DMS 273 (cell line): ENCODE results near the gene HIC1.

ENCODE experiments used
- DNase-seq: peaks from one replicate; lab custom pipeline; 2025; ENCODE audit not compliant: unreplicated experiment; lab: John Stamatoyannopoulos, UW

Gene HIC1

DNA sequence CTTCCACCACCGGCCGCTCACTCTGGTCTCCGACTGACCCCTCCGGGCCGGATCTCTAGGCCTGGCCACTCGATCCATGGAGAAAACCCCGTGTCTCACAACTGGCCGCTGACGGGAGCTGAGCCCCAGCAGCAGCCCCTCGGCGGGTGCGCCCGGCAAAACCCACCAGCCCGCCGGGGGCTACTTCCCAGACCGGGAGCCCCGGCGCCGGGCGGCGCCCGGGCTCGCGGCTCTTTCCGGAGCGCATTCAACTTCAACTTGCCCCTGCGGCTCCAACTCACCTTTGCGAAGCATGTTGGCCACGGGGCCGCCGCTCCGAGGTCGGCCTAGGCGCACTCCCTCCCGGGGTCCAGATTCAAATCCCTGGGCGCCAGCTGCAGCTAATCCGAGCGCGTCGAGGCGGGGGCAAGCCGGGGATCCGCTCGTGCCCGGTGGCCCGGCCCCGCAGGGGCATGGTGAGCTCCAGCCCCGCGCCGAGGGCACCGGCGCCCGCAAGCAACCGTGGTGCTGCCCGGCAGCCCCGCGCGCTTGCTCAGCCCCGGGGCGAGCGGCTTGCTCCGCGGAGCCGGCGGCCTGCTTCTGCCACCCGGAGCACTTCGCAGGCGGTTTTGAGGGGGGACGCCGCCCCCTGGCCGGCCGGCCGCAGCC, 30.2 kb upstream of the HIC1 start:
- peak; percentile 62 for DNase-seq

DNA sequence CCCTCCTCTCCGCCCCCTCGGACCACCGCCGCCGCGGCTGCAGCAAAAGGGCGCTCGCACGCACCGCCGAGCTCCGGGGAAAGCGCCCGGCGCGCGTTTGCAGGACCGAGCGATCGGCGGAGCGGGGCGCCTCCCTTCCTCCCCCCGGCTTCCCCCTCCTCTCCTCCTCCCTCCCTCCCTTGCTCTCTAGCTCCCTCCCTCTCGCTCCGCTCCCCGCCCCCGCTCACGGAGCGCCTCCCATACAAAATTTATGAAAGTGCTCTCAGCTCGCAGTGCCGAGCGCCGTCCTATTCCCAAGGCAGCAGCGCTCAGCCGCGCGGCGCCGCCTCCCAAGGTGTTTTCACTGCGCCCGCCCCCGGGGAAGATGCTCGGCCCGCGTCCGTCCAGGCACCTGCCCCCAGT, 29.7 kb upstream of the HIC1 start, which contains the start of gene RTN4RL1:
Gene RTN4RL1, minus strand, starts transcription at position 115 of the 402 bp plus-strand sequence. CDS start 469 bp downstream, outside the sequence.
- DNase-seq: peak; percentile 91

DNA sequence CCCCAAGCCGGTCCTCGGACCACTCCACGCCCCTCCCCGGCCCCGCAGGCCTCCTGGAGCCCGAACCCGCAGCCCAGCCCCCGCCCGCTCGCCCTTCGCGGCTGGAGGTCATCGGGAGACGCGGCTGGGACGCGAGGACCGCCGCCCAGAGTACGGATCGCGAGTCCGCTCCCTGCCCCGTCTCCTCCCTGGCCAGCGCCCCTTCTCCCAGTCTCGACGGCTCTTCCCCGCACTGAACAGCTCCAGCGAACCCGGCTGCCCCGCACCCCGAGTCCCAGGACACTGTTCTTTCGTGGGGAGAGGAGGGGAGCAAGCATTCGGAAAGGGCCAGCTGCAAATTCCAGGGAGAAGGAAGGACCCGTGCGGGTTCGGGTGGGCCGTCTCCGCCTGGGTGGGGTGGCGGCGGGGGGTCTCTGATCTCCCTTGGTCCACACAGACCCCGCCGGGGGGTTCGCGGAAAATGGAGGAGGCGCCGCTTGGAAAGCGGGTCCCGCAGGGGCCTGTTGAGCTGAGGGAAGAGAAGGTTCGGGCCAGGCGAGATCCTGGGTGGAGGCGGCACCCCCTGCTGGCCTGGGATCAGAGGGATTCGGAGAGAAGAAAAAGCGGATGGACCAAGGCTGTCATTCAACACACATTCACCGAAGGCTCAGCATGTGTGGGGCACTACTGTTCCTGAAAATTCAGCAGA, 29.1 kb upstream of the HIC1 start:
- peak; percentile 79 for DNase-seq

DNA sequence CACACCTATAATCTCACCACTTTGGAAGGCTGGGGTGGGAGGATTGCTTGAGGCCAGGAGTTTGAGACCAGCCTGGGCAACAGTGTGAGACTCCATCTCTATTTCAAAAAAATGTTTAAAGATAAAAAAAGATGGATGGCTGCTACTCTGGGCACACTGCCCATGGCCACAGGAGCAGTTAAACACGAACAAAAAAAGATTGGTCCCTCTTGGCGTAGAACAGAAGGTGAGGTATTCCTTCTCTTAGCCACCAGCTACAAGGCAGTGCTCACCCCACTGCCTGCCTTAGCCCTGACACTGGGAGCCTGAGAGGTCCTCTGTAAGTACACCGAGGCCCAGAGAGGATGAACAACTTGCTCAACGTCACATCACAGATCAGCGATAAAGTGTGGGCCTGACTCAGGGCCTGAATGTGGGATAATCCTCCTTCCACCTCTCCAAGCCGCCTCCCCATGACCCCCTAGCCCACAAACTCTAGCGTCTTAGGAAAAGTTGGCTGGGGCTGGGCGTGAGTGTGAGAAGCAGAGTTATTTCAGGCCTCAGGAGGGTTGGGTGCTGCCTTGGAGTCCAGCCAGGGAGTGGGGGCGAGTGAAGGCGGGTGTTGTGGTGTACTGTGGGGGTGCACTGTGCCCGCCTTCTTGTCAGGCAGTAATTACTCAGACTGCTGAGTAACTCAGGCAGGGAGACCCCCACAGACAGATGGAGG, 27.2 kb upstream of the HIC1 start:
- DNase-seq: no peak

DNA sequence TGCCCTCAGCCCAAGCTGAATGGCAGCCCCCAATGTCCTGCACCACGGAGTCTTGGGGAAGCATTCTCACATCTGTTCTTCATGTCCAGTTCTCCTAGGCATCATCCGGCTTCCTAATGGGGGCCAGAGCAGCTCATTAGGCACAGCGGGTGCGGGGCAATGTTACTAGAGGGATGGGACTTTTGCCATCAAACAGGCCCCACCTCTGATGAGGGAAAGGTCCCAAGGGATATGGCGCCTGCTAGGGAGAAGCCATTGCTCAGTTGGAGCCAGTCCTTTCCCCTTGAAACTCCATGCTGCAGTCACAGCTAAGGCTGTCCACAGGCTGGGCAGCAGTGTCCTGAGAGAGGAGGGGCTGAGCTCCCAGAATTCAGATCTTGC, 26.7 kb upstream of the HIC1 start:
- DNase-seq: no peak

DNA sequence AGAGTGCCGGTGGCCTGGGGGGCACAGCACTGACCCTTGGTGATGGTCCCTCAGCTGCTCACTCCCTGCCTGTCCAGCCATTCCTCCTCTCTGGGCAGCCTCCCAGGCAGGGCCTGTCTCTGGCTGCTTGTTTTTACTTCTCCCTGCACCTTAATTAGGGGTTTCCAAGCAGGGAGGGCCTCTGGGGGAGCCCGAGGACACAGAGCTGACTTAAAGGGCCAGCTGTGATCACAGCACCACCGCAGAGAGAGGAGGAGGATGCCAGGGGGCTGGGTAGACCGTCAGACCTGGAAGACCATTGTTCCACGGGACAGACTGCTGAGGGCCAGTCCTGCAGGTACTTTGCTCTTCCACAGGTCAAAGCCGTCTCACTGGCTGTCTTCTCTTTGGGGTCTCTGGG, 26.2 kb upstream of the HIC1 start:
- DNase-seq: peak; percentile 45

DNA sequence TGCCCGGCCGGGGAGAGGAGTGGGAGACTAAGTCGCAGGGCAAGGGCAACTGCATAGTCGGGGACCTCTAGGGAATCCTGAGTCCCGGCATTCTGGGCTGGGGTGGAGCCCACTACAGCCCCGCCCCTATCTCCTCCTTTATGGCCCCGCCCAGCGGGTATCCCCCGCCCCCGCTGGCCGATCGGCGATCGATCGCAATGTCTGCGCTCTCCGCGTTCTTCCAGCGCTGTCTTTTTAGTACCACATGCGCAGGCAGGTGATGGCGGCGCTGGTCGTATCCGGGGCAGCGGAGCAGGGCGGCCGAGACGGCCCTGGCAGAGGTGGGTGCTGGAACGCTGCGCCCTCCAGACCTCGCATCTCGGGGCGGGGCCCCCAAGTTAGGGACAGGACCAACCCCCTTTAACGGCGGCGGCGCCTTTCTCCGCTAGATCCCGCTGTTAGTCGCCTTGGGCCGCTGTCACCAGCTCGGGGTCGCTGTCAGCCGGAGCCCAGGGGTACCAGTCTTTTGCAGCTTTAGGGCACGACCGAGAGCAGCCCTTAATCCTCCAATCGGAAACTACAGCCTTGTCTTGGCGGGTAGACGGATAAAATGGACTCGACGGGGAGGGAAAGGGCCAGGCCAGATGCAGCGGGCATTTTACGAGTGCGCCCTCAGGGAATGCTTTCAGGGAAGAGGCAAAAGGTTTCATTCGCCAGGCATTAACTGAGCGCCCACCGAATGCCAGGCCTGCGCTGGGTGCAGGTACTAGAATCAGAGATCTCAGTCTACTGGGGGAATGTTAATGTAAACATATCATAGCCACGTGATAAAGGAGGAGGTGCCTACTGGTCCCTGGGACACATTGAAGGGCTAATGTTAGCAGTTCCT, 24.8 kb upstream of the HIC1 start, which contains the start of gene DPH1:
Gene DPH1, plus strand, starts transcription at position 243 of the 868 bp plus-strand sequence. Its CDS starts 17 bp downstream, at position 260.
- peak; percentile 93 for DNase-seq

DNA sequence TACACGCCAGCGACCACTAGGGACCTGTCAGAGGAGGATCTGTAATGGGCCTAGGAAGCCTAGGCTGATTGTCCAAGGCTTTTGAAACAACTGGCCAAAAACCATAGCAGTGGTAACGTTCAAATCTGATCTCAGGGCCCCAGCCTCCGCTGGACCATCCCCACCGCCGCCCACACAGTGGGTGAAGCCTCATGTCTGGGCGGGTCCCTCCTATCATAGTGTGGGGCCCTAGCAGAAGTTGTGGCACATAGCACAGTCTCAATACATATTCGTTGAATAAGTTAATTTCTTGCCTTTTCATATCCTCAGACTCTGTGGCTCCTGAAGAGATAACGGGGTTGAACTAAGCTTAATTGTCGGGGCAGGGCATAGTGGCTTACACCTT, 24.1 kb upstream of the HIC1 start:
- no peak for DNase-seq

DNA sequence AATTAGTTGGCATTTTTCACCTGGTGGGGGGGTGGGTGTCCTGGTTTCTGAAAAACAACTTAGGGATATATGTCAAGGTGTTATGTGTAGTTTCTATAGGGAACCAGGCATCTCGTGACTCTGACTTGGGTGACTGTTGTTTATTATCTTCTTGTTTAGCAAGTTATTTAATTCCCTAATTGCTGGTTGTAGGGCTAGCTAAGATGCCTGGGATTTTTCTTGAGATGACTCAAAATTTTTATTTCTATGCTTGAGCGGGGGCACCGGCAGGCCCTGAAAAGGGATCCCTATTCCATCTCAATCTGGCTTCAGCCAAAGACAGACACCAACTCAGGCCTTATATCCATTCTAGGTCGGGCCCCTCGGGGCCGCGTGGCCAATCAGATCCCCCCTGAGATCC, 21.8 kb upstream of the HIC1 start:
- no peak for DNase-seq

DNA sequence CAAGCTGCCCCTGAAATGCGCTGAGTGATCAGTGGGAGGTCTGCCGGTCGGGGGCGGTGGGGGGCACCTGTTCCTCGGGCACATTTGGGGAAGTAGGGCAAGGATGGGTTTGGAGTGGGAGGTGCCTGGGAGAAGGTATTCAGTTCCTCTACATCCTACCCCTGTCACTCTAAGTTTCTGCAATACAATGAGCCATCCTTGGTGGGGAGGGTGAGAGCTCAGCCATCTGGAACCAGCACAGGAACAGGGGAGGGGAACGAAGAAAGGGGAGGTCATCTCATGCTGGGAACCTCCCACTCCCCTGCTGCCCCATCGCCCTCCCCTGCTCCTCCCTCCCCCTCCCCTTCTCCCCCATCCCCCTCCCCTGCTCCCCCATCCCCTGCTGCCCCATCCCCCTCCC, 20.7 kb upstream of the HIC1 start:
- peak; percentile 68 for DNase-seq

DNA sequence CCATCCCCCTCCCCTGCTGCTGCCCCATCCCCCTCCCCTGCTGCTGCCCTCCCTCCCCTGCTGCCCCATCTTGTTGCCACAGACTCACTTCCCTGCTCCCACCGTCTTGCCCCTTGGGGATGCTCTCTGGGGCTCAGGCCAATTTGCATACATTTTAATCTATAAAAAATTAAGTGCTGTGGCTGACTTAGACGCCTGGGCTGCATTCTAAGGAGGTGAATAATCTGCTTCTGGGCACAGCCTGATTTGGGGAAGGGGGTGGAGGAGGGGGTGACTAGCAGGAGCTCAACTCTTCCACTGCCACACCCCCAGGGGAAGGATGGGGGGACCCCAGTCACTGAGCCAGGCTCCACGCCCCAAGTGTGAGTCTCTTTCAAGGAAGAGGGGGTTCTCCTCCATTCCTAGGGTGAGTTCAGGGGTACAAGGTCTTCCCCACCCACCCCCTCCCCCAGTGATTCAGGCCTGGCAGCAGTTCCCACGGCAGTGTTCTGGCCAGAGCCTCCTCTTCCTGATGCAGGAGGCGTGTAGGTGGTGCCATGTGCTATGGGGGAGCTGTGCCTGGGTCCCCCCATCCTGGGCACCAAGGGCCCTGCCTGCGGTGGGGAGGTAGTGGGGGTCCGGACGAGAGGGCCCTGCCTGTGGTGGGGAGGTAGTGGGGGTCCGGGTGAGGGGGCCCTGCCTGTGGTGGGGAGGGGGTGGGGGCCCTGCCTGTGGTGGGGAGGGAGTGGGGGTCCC, 19.9 kb upstream of the HIC1 start:
- DNase-seq: peak; percentile 31

DNA sequence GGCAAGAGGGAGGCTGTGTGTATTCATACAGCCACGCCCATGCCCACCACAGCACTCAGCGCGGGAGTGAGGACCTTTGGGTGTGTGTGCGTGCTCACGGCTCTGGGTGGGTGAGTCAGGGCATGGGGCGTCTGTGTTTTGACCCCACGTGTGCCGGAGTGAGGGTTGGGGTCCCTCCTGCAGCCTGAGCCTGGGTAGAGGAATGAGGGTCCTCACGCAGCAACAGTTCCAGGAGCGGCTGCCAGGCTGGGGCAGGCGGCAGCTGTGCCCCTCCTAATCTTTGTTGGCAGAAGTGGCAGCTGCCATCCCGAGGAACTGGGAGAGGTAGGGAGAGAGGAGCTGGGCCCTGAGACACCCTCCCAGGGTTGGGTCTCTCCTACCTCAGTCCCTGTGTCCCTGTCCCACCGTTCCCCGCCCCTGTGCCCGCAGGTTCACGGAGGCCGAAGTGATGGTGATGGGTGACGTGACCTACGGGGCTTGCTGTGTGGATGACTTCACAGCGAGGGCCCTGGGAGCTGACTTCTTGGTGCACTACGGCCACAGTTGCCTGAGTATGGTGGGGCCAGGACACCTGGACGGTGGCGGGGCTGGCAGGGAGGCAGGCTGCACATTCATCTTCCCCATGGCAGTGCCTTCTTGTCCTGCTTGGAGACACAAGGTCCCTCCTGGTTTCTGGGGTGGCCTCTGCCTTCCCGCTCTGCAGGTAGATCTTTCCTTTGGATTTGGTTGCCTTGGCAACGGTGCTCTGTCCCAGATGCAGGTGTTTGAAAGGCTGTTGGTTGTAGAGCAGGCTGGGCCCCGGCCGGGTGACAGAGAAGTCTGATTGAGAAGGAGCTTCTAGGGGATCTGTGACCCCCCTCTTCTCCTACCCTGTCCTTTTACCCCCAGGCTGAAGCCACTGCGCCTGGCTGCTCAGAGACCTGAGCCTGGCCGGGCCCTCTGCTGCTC, 19.1 kb upstream of the HIC1 start:
- DNase-seq: no peak

DNA sequence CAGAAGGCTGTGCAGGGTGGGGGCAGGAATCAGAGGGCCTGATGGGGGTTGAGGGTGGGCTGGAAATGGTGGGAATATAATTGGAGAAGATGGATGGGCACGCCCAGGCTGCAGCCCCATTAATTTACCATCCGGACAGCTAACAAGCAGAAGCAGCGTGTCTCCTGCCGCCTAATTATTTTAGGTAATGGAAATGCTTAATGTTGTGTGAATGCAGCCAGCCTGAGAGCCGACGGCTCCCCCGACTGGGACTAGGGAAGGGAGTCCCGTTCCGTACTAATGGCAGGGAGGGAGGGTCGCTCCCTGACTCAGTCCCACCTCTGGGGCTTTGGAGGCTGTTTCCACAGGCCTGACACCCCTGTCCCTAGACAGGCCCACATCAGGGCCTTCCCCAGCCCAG, 17.7 kb upstream of the HIC1 start:
- no peak for DNase-seq

DNA sequence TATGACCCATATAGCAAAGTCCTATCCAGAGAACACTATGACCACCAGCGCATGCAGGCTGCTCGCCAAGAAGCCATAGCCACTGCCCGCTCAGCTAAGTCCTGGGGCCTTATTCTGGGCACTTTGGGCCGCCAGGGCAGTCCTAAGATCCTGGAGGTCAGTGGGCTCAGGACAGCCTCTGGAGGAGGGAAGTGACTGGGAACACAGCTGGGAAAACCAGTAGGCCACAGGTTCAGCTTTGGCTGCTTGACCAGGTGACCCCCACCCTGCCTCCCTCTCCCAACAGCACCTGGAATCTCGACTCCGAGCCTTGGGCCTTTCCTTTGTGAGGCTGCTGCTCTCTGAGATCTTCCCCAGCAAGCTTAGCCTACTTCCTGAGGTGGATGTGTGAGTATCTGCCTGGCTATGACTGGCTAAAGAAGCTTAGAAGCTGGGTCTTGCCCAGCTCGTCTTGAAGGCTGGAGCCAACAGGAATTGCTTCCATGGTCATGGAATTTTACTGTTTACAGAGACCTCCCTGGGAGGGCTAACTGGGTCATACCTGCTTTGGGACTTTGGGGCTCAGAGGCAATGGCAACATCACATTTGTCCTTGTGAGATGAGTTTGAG, 14.6 kb upstream of the HIC1 start:
- DNase-seq: no peak

DNA sequence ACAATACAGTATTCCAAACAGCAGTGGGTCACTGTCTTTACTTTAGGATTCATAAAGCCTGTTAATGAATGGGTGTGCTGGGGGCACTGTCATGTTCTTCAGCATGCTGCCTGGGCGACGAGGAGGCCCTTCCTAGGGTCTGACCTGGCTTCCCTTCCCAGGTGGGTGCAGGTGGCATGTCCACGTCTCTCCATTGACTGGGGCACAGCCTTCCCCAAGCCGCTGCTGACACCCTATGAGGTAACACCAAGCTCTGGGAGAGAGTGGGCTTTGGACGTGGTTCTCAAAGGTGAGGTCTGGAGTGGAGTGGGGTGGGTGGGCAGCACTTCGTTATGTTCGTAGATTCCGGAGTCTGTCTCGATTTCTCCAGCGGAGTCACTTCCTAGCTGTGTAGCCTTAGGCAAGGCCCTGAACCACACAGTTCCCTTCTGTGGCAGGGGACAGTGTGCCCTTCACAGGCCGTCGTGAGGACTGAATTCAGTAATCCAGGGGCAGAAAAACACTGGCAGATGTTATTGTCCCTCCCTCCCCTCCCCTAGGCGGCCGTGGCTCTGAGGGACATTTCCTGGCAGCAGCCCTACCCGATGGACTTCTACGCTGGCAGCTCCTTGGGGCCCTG, 13.9 kb upstream of the HIC1 start:
- DNase-seq: peak; percentile 76

DNA sequence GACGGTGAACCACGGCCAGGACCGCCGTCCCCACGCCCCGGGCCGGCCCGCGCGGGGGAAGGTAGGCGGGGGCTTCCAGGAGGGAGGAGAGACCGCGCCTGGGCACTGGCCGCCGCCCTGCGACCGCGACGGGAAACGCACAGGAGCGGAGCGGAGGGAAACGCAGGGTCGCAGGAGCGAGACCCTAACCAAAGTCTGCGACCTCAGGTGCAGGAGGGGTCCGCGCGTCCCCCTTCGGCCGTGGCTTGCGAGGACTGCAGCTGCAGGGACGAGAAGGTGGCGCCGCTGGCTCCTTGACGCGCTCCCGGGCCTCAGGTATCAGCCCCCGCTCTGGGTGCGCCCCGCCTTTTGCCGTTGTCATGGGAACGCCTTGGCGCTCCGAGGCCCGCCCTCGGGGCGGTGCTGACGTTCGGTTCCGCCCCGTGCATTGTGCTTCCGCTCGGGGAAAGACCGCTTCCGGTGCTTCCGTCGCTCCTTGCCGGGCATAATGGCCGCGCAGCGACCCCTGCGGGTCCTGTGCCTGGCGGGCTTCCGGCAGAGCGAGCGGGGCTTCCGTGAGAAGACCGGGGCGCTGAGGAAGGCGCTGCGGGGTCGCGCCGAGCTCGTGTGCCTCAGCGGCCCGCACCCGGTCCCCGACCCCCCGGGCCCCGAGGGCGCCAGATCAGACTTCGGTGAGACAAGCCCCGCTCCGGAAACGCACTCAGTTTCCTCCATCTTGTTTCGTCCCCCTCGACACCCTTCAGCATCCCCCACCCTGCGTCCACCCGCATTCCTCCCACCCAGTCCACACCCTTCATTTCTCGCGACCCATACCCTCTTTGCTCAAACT, 13.1 kb upstream of the HIC1 start, which contains the start of gene OVCA2:
Gene OVCA2, plus strand, starts transcription at position 462 of the 829 bp plus-strand sequence. Its CDS starts 26 bp downstream, at position 488.
- DNase-seq: peak; percentile 97

DNA sequence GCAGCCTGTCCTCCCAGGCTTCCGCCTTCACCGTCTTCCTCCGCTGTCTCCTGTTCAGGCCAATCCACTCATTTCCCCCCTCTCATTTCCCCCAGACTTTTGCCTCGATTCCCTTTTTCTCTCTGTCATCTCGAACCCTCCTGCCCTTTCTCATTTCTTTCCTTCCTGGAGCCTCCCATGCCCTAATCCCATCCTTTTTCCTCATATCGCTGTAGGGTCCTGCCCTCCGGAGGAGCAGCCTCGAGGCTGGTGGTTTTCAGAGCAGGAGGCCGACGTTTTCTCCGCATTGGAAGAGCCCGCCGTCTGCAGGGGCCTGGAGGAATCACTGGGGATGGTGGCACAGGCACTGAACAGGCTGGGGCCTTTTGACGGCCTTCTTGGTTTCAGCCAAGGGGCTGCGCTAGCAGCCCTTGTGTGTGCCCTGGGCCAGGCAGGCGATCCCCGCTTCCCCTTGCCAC, 12.5 kb upstream of the HIC1 start:
- peak; percentile 48 for DNase-seq
